Activated CD8-positive, alpha-beta memory T cell treated with anti-CD3 and anti-CD28 coated beads, Interleukin-2, amount 10 ng/mL, durations not matched to agents 7 days and 5 days (primary cell): Measurements from ENCODE around the gene C4orf54. TPM values are rescaled to one million over a fixed set of nuclear protein-coding genes. Genes with fewer than 3 reads are reported as not detected.

Source experiments
- ATAC-seq: fragments of 150-1000 bp; cut with Tn5 transposase; one replicate; pipeline ENCODE4 v1.10.0; 2021; ENCODE audit warnings: moderate library complexity
- CTCF ChIA-PET: fragments of 350-600 bp; sonication (Branson Sonifier 250); formaldehyde crosslinking; loops from one replicate; lab custom pipeline; 2021; ENCODE audit warnings: antibody characterized with exemption; lab: Charles Lee
- DNase-seq: peaks from one replicate; pipeline ENCODE4 v3.0.0-alpha.2; 2020
- H3K27ac Mint-ChIP-seq: one replicate; pipeline ENCODE4 v1.8.0; 2021; ENCODE audit warnings: mild to moderate bottlenecking, mixed read lengths
- H3K27me3 Mint-ChIP-seq: one replicate; pipeline ENCODE4 v1.8.0; 2021; ENCODE audit warnings: mixed read lengths
- H3K36me3 Mint-ChIP-seq: one replicate; pipeline ENCODE4 v1.8.0; 2021; ENCODE audit warnings: mild to moderate bottlenecking, mixed read lengths
- H3K4me1 Mint-ChIP-seq: one replicate; pipeline ENCODE4 v1.8.0; 2021; ENCODE audit warnings: mixed read lengths
- H3K4me3 Mint-ChIP-seq: one replicate; pipeline ENCODE4 v1.8.0; 2021; ENCODE audit warnings: mild to moderate bottlenecking, moderate library complexity, mixed read lengths
- H3K9me3 Mint-ChIP-seq: one replicate; pipeline ENCODE4 v1.8.0; 2022; ENCODE audit warnings: low read depth, mixed read lengths
- total RNA-seq, 2 experiments: library from RNA; stranded (reverse); gene quantifications; one replicate each; pipeline ENCODE4 v1.2.3, GENCODE V29; 2021

C4orf54 gene
- total RNA-seq, 2 experiments from 2014 or later: not detected

DNA sequence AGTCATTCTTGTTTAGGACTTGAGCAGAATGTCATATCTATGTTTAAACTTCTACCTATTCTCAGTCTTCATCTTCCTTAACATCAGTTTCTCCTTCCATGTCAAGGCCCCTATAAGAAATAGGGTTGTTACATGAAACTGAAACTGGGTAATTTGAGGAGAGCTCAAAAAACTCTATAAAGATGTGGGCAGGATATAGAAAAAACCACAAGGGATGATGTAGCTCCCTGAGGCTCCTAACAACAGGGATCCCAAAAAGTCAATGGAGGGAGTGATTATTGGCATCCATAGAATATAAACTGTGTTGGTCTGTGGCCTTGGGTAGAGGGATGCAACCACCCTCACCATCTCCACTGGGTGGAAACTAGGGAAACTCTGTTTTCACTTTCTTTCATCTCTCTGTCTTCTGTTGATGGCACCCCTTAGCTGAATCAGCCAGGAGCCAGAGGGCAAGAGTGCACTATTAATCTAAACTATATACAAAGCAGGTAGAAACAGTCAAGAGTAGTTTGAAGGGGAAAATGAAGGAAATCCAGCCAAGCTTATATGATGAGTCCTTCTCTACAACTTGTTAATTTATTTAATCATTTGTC is 27.6 kb downstream of the C4orf54 start:
- peak; percentile 60 for ATAC-seq
- H3K4me3 Mint-ChIP-seq: no peak overlapping the region
- H3K4me1 Mint-ChIP-seq: peaks cover 14% of the 10 kb centered on the region

DNA sequence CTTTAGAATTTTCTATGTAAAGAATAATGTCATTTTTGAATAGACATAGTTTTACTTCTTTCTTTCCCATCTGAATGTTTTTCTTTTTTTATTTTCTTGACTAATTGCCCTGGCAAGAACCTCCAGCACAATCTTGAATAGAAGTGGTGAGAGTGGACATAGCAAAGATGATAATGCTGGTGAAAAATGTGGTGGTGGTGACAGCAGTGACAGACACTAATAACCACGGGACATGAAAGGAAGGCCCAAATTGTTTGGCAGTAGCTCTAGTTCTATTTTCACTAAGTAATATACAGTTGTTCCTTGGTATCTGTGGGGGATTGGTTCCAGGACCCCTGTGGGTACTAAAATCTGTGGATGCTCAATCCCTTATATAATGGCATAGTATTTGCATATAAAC is 29.6 kb downstream of the C4orf54 start:
- H3K4me3 Mint-ChIP-seq: no peak overlapping the region
- H3K9me3 Mint-ChIP-seq: no peaks in the 10 kb centered on the region
- H3K36me3 Mint-ChIP-seq: peaks cover 2% of the 10 kb centered on the region
- peaks cover 28% of the 10 kb centered on the region for H3K4me1 Mint-ChIP-seq
- CTCF ChIA-PET: no interaction called here
- H3K27me3 Mint-ChIP-seq: peaks cover 32% of the 10 kb centered on the region
- ATAC-seq: no peak
- H3K27ac Mint-ChIP-seq: no peak overlapping the region
- no peak for DNase-seq

More for the DNA sequence above, 27.6 kb downstream of the C4orf54 start:
- CTCF ChIA-PET: no interaction called here
- no peak for DNase-seq
- peaks cover 34% of the 10 kb centered on the region for H3K27me3 Mint-ChIP-seq
- H3K36me3 Mint-ChIP-seq: peaks cover 2% of the 10 kb centered on the region
- H3K9me3 Mint-ChIP-seq: no peaks in the 10 kb centered on the region
- H3K27ac Mint-ChIP-seq: no peak overlapping the region

DNA sequence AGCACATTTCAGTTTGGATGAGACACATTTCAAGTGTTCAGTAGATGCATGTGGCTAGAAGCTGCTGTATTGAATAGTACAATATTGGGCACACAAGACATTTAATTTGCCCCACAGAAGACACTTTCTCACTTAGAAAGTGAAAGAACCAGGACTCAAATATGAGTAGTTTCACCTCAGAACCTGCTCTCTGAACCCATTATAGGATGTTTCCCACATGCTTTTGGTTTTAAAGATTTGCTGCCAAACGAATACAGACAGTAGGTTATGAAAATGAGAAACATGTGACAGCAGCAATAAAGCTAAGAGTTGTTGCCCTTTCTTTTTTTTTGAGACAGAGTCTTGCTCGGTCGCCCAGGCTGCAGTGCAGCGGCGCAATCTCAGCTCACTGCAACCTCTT is 32.3 kb downstream of the C4orf54 start:
- Mint-ChIP-seq H3K27ac (no peak overlapping the region), H3K4me3 (no peak overlapping the region), H3K36me3 (peaks cover 2% of the 10 kb centered on the region), H3K27me3 (peaks cover 21% of the 10 kb centered on the region), H3K4me1 (peaks cover 31% of the 10 kb centered on the region), H3K9me3 (no peaks in the 10 kb centered on the region)
- CTCF ChIA-PET: no interaction called here
- no peak for DNase-seq
- no peak for ATAC-seq

DNA sequence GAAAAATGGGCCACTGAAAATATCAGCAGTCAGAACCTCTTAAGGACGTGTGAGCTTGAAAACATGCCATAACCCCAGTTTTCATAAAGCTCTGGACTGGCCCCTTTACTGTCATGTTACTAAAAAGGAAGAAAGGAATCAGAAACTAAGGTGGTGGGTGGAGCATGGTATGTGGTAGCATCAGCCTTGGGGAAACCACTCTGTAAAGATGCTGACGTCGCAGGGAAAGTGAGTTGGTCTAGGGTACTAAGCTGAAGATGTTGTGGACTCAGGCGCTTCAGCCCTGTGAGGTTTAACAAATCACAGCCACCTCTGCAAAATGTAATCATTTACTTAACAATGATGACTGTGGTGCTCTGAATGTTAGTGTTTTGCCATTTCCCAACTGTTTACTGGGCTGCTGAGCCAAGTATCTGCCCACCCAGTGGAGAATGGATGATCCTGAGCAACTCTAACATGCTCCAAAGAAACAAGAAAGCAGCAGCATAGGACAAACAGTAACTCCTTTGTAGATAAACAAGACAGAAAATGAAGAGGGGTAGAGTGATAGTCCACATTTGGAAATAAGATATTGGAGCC is 33.4 kb downstream of the C4orf54 start:
- H3K4me3 Mint-ChIP-seq: no peak overlapping the region
- CTCF ChIA-PET: no interaction called here
- peak overlapping the region; percentile 16 for H3K27ac Mint-ChIP-seq
- peaks cover 22% of the 10 kb centered on the region for H3K27me3 Mint-ChIP-seq
- ATAC-seq (peak; percentile 75), DNase-seq (peak; percentile 58)
- no peaks in the 10 kb centered on the region for H3K9me3 Mint-ChIP-seq
- H3K4me1 Mint-ChIP-seq: peaks cover 19% of the 10 kb centered on the region
- no peaks in the 10 kb centered on the region for H3K36me3 Mint-ChIP-seq

DNA sequence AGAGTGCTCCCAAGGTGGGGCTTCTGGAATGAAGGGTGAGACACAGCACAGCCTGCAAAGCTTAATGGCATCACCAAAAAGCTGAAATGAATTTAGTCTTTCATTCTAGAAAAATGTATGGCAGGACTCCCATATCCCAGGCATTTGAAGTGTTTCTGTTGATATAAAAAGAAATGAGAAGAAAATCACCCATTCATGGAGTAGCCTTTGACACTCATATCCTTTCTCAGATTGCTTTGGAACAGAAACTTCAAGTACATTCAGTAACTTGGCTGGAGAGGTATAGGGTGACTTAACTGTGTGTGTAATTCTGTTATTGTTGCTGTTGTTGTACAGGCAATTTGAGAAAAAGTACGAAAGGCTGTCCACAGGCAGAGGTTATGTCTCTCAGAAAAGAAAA is 35.3 kb downstream of the C4orf54 start:
- DNase-seq (no peak), ATAC-seq (no peak)
- peaks cover 19% of the 10 kb centered on the region for H3K4me1 Mint-ChIP-seq
- H3K27ac Mint-ChIP-seq: no peak overlapping the region
- no peak overlapping the region for H3K4me3 Mint-ChIP-seq
- H3K36me3 Mint-ChIP-seq: no peaks in the 10 kb centered on the region
- H3K27me3 Mint-ChIP-seq: peaks cover 27% of the 10 kb centered on the region
- no peaks in the 10 kb centered on the region for H3K9me3 Mint-ChIP-seq
- CTCF ChIA-PET: no interaction called here

DNA sequence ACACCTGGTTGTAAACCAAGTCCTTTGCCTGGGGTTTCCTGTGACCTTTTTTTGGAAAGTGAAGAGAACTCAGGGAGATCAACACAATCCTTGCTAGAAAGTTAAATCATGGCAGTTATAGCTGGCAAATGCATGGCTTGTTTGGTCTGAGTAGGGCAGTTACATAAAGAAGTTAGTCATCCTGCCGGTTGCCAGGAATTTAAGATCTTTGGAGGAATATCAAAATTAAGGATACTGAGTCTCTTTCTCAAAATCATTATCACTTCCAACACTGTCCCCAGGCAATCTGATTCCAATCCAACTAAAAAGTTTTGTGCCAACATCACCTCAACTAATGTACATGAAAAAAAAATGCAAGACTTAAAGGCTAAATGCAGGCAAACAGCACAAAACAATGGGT is 40.3 kb downstream of the C4orf54 start:
- no peak for ATAC-seq
- Mint-ChIP-seq H3K4me1 (no peaks in the 10 kb centered on the region), H3K9me3 (no peaks in the 10 kb centered on the region), H3K27ac (no peak overlapping the region), H3K27me3 (peaks cover 42% of the 10 kb centered on the region), H3K36me3 (no peaks in the 10 kb centered on the region), H3K4me3 (no peak overlapping the region)
- DNase-seq: no peak
- CTCF ChIA-PET: no interaction called here

DNA sequence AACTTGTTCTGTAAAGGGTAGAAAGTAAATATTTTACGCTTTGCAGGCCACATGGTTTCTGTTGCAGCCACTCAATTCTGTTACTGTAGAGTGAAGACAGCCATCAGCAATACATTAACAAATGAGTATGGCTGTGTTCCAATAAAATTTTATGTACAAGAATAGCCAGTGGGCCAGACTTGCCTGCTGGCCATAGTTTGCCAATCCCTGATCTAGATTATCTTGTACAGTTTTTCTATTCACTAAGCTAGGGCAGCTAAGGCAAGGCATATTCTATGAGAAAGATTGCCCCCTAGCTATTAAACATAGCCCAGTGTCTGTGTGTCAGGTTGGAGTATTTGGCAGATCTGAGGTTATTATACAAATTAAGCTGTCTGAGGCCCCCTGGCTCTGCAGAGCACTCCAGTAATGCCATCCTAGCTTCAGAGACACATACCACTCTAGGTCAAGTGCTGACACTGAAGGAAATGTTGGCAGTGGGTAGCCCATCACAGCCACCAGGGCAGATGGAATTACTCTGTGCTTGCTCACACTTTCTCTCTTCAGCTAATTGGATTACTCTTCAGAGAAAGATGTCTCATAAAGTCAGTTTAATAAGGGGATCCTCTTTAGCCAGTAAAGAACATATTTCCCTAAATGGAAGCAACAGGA is 42.3 kb downstream of the C4orf54 start:
- CTCF ChIA-PET: interaction anchor here (0.9 to 1.6 kb wide), 2 partner anchors 18 to 193 kb away, joined by 4 read pairs; no protein-coding TSS in a partner anchor
- Mint-ChIP-seq H3K9me3 (no peaks in the 10 kb centered on the region), H3K4me3 (no peak overlapping the region), H3K27ac (no peak overlapping the region), H3K36me3 (no peaks in the 10 kb centered on the region), H3K4me1 (no peaks in the 10 kb centered on the region), H3K27me3 (peaks cover 52% of the 10 kb centered on the region)
- no peak for DNase-seq
- no peak for ATAC-seq

DNA sequence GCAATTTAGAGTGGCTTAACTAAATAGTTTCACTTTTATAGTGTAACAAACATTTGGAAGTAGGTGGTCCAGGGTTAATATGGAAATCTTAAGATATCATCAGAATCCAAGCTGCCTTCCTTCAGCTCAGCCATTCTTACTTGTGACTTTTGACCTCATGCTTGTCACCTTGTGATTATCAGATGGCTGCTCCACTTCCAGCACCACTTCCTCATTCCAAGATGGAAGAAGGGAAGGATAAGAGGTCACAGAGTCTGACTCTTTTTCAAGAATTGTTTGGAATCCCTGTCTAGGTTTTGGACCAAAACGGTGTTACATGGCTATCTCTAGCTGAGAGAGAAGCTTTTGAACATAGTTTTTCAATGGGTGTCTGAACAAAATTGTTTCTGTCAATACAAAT is 43.1 kb downstream of the C4orf54 start:
- H3K9me3 Mint-ChIP-seq: no peaks in the 10 kb centered on the region
- H3K27ac Mint-ChIP-seq: no peak overlapping the region
- DNase-seq (no peak), ATAC-seq (no peak)
- H3K27me3 Mint-ChIP-seq: peaks cover 52% of the 10 kb centered on the region
- CTCF ChIA-PET: interaction anchor here (0.9 kb wide), 1 partner anchor 19 kb away, joined by 4 read pairs; no protein-coding TSS in a partner anchor
- no peaks in the 10 kb centered on the region for H3K36me3 Mint-ChIP-seq
- H3K4me1 Mint-ChIP-seq: no peaks in the 10 kb centered on the region
- H3K4me3 Mint-ChIP-seq: no peak overlapping the region

DNA sequence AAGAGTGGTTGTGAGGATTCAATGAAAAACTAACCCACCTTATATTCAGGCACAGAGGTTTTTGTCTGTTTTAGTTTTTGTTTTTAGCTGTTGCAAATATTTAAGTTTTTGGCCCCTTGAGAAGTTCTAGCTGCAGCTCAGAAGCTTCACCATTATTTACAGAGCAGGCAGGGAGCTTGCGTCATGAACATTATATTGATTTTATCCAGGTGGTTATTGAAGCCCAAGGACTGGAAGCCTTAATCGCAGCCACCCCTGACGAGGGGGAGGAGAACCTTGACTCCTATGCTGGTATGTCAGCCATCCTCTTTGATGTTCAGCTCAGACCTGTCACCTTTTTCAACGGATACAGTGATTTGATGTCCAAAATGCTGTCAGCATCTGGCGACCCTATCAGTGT is 44.9 kb downstream of the C4orf54 start:
- peaks cover 49% of the 10 kb centered on the region for H3K27me3 Mint-ChIP-seq
- no peak overlapping the region for H3K4me3 Mint-ChIP-seq
- ATAC-seq (no peak), DNase-seq (no peak)
- no peaks in the 10 kb centered on the region for H3K9me3 Mint-ChIP-seq
- CTCF ChIA-PET: no interaction called here
- no peaks in the 10 kb centered on the region for H3K4me1 Mint-ChIP-seq
- H3K27ac Mint-ChIP-seq: no peak overlapping the region
- H3K36me3 Mint-ChIP-seq: no peaks in the 10 kb centered on the region

DNA sequence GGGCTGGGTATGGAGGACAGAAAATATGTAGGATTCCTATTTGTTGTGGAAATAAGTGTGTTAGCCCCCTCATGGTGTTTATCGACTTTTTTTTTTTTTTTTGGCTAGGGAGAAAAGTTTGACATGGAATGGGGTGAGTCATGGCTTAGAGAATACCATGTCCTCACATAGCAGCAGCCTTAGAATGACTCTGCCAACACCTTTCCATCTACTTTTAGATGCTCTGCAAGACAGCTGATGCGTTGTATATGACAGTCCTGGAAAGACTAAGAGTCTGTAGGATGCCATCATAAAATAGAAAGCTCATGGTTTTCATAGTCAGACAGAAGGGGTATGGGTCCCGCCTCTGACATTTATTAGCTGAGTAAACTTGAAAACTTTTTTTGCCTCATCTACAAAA is 45.3 kb downstream of the C4orf54 start:
- H3K36me3 Mint-ChIP-seq: no peaks in the 10 kb centered on the region
- H3K27me3 Mint-ChIP-seq: peaks cover 49% of the 10 kb centered on the region
- H3K9me3 Mint-ChIP-seq: no peaks in the 10 kb centered on the region
- no peaks in the 10 kb centered on the region for H3K4me1 Mint-ChIP-seq
- CTCF ChIA-PET: no interaction called here
- DNase-seq (no peak), ATAC-seq (no peak)
- no peak overlapping the region for H3K4me3 Mint-ChIP-seq
- no peak overlapping the region for H3K27ac Mint-ChIP-seq

DNA sequence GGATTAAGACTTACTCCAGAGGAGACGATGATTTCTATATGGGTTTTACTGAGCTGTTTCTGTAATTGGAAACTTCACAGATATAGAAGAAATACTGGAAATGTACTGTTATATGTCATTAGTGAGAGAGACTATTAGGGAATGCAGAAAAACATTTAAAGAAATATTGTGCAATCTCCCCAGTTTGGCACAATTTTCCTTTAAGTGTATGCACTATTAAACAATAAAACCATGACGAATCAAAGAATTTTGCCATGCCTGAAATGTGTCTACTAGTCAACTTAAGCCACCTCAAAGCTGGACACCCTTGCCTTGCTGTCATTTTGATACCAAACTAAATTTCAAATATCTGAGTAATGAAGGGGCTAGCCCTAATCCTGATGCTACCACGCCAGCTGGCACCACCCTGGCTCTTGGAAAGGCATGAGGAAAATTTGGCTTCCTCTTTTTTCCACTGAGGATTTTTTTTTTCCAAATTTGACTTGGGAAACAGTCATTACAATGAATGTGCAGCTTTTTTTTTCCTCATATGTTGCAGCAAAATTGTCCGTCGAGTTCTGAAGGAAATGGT is 46.9 kb downstream of the C4orf54 start:
- no peaks in the 10 kb centered on the region for H3K9me3 Mint-ChIP-seq

DNA sequence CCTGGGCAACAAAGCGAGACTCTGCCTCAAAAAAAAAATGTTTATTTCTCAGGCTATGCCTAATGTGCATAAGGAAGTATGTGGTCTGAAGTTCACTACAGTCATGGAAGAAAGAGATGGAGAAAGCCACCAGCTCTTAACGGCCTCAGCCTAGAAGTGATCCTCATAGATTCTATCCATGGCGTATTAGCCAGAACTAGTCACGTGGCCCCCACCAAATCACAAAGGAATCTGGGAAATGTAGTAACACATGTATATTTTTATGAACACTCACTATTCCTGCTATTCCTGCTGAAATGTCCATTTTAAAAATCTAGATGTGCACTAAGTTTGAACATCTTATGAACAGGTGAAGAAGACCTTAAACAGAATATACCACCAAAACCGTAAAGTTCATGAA is 49.2 kb downstream of the C4orf54 start:
- H3K4me3 Mint-ChIP-seq: no peak overlapping the region
- DNase-seq: no peak
- H3K4me1 Mint-ChIP-seq: no peaks in the 10 kb centered on the region
- no peak for ATAC-seq
- H3K9me3 Mint-ChIP-seq: no peaks in the 10 kb centered on the region
- H3K36me3 Mint-ChIP-seq: no peaks in the 10 kb centered on the region
- H3K27me3 Mint-ChIP-seq: peaks cover 48% of the 10 kb centered on the region
- no peak overlapping the region for H3K27ac Mint-ChIP-seq
- CTCF ChIA-PET: no interaction called here

More for the DNA sequence above, 46.9 kb downstream of the C4orf54 start:
- Mint-ChIP-seq H3K4me3 (no peak overlapping the region), H3K36me3 (no peaks in the 10 kb centered on the region), H3K4me1 (no peaks in the 10 kb centered on the region), H3K27ac (no peak overlapping the region), H3K27me3 (peaks cover 43% of the 10 kb centered on the region)
- ATAC-seq (no peak), DNase-seq (no peak)
- CTCF ChIA-PET: no interaction called here
